Measurements from ENCODE around the gene SLC12A5. TPM values are rescaled to one million over a fixed set of nuclear protein-coding genes. Genes with fewer than 3 reads are reported as not detected.

SLC12A5 gene
- total and polyA plus RNA-seq, 2 of the 4 experiments (the other 2 are of a cell fraction): 2.2 TPM; not detected in 1

- no peaks in the 10 kb centered on the region for H3K9me3 ChIP-seq (ENCODE audit: control insufficient read depth, insufficient read depth, low read length)
- BruUV-seq (replicated peaks): no TSS peak
- H3K79me1 ChIP-seq (ENCODE audit: low read depth in 1 of 2, low read length in 2 of 2): peaks cover 0 to 4% of the 10 kb centered on the region in 2 experiments; a peak in 1 of 4 replicates
- WGBS, 2 experiments (ENCODE audit: extremely low coverage in 2 of 2, insufficient read length in 1 of 2): 23% methylated on average over 28 of the region's 65 CpGs; no CpG with 5 or more reads in 1 of the 2 experiments
- H3K4ac ChIP-seq (ENCODE audit: low read depth, low read length): no peak overlapping the region
- no peaks in the 10 kb centered on the region; the same call in 1 of the 2 replicates for H3K9me1 ChIP-seq (ENCODE audit: insufficient read depth, low read length)
- H2AFZ ChIP-seq (replicated peaks; ENCODE audit: low read length, poor library complexity): peak overlapping the region; percentile 41
- peak; percentile 57 for ATAC-seq (ENCODE audit: low read depth)
- intact Hi-C loops (cut with micrococcal nuclease) (loop anchor here (1.0 to 5.0 kb wide), 2 partner anchors 16 to 35 kb away; no protein-coding TSS in a partner anchor), in situ Hi-C loops (cut with MboI; ENCODE audit: low sequenced_read_pairs) (no loop called here), dilution Hi-C loops (cut with HindIII; ENCODE audit: low sequenced_read_pairs, unreplicated experiment) (no loop called here)
- H2BK15ac ChIP-seq (ENCODE audit: low read depth, low read length): no peak overlapping the region
- no peak overlapping the region for H3K4me3 ChIP-seq (ENCODE audit: insufficient read depth, low read depth, low read length)
- no peak overlapping the region for H4K91ac ChIP-seq (ENCODE audit: insufficient read depth, low read depth, low read length)
- H4K20me1 ChIP-seq (ENCODE audit: insufficient read depth, low read length): peaks cover 31% of the 10 kb centered on the region
- H3K14ac ChIP-seq (replicated peaks; ENCODE audit: low read depth, low read length): no peak overlapping the region
- no peak overlapping the region for H3K9ac ChIP-seq (ENCODE audit: low read depth, low read length)
- POLR2A ChIA-PET (ENCODE audit: unreplicated experiment): interaction anchor here (0.6 kb wide), 1 partner anchor 736 kb away, joined by 4 read pairs; no protein-coding TSS in a partner anchor
- no peak overlapping the region for H2AK9ac ChIP-seq (replicated peaks; ENCODE audit: low read depth, low read length, poor library complexity)
- H3K36me3 ChIP-seq (ENCODE audit: control insufficient read depth, insufficient read depth, low read length): peaks cover 12% of the 10 kb centered on the region; the same call in 1 of the 2 replicates
- peak overlapping the region; percentile 66; the same call in 1 of the 2 replicates for H3K4me2 ChIP-seq (ENCODE audit: low read depth, low read length)
- no peak overlapping the region for H2AK5ac ChIP-seq (ENCODE audit: low read depth, low read length)
- no peak overlapping the region for H2BK5ac ChIP-seq (ENCODE audit: low read depth, low read length, poor library complexity, severe bottlenecking)
- CTCF ChIA-PET: interaction anchor here (0.6 to 2.1 kb wide), 6 partner anchors 11 to 70 kb away, joined by 4 to 10 read pairs (median 5); no protein-coding TSS in a partner anchor
- H3K27me3 ChIP-seq (ENCODE audit: control insufficient read depth, insufficient read depth, low read length): peaks cover 8% of the 10 kb centered on the region; the same call in 1 of the 2 replicates
- peak; percentile 42 for DNase-seq
- H3K4me1 ChIP-seq (ENCODE audit: control insufficient read depth, insufficient read depth, low read length): no peaks in the 10 kb centered on the region; the same call in 1 of the 2 replicates
- H4K5ac ChIP-seq (ENCODE audit: low read depth, low read length): no peak overlapping the region
- H3K23ac ChIP-seq (ENCODE audit: low read depth, low read length): no peak overlapping the region
- no peak overlapping the region for H2BK120ac ChIP-seq (ENCODE audit: low read depth, low read length)
- no peak overlapping the region for H3K27ac ChIP-seq (ENCODE audit: insufficient read depth, low read length)
- no peak overlapping the region for H2BK20ac ChIP-seq (ENCODE audit: low read depth, low read length)
- H3K18ac ChIP-seq (ENCODE audit: low read depth, low read length): no peak overlapping the region
- H4K8ac ChIP-seq (ENCODE audit: low read depth in 2 of 2, low read length in 2 of 2): no peak overlapping the region
- H3K56ac ChIP-seq (ENCODE audit: extremely low read depth, insufficient read depth, low read length): no peak overlapping the region
- no peak for TF ChIP-seq POLR2A (IDR thresholded peaks at IDR 0.05; ENCODE audit: low read depth, low read length)
- no peak for TF ChIP-seq SMC3 (IDR thresholded peaks at IDR 0.05; ENCODE audit: low read depth, low read length)
- no peak for TF ChIP-seq RCOR1 (IDR thresholded peaks at IDR 0.05; ENCODE audit: insufficient replicate concordance, low read length)
- no peak for TF ChIP-seq MAZ (IDR thresholded peaks at IDR 0.05; ENCODE audit: borderline replicate concordance, low read depth, low read length)
- no peak for TF ChIP-seq RAD21 (IDR thresholded peaks at IDR 0.05; ENCODE audit: low read length)
- no peak for TF ChIP-seq ELK1 (IDR thresholded peaks at IDR 0.05; ENCODE audit: borderline replicate concordance, low read depth, low read length)
- TF ChIP-seq MAFK (IDR thresholded peaks at IDR 0.05; ENCODE audit: low read depth, low read length): no peak
- no peak for TF ChIP-seq FOS (IDR thresholded peaks at IDR 0.05; ENCODE audit: low read depth, low read length)
- TF ChIP-seq RFX5 (IDR thresholded peaks at IDR 0.05; ENCODE audit: low read depth, low read length): no peak
- no peak for TF ChIP-seq CHD1 (IDR thresholded peaks at IDR 0.05; ENCODE audit: low read depth, low read length)
- TF ChIP-seq USF2 (IDR thresholded peaks at IDR 0.05; ENCODE audit: low read depth, low read length): no peak
- TF ChIP-seq NFE2L2 (IDR thresholded peaks at IDR 0.05; ENCODE audit: low read depth, low read length): no peak
- TF ChIP-seq CEBPB (IDR thresholded peaks at IDR 0.05; ENCODE audit: low read depth, low read length): no peak
- no peak for TF ChIP-seq BHLHE40 (IDR thresholded peaks at IDR 0.05; ENCODE audit: low read depth, low read length)
- no peak for TF ChIP-seq MXI1 (IDR thresholded peaks at IDR 0.05; ENCODE audit: borderline replicate concordance, low read depth, low read length)
Measured at GRCh38 chr20:46056970-46057855, 28.2 kb downstream of the SLC12A5 start.
